WTC11 (cell line): ENCODE data around the gene LYPD1.

Source experiments
- CREB1 ChIP-seq: sonication (generic); formaldehyde crosslinking; IDR thresholded peaks from 2 replicates; pipeline ENCODE4 v1.8.0; 2023; ENCODE audit warnings: mild to moderate bottlenecking, missing genetic modification reagents
- E2F4 ChIP-seq: sonication (generic); formaldehyde crosslinking; IDR thresholded peaks from 2 replicates; pipeline ENCODE4 v1.8.1; 2022; ENCODE audit warnings: low read depth, mild to moderate bottlenecking, moderate library complexity, missing genetic modification reagents, borderline replicate concordance
- ELF4 ChIP-seq: sonication (generic); formaldehyde crosslinking; IDR thresholded peaks from 2 replicates; pipeline ENCODE4 v1.8.1; 2022; ENCODE audit warnings: low read depth, mild to moderate bottlenecking, moderate library complexity, missing genetic modification reagents
- ESRRA ChIP-seq: sonication (generic); formaldehyde crosslinking; IDR thresholded peaks from 2 replicates; pipeline ENCODE4 v1.8.1; 2022; ENCODE audit warnings: mild to moderate bottlenecking, missing genetic modification reagents, borderline replicate concordance
- IRF2 ChIP-seq: sonication (generic); formaldehyde crosslinking; IDR thresholded peaks from 2 replicates; pipeline ENCODE4 v1.8.0; 2022; ENCODE audit warnings: low read depth, missing genetic modification reagents, borderline replicate concordance
- NR1H2 ChIP-seq: sonication (generic); formaldehyde crosslinking; IDR thresholded peaks from 2 replicates; pipeline ENCODE4 v1.9.0; 2021; ENCODE audit warnings: mild to moderate bottlenecking, moderate library complexity, missing genetic modification reagents
- SOX15 ChIP-seq: fragments of 250-450 bp; sonication (Bioruptor Pico); IDR thresholded peaks from 2 replicates; pipeline ENCODE4 v1.9.0; 2021; ENCODE audit warnings: mild to moderate bottlenecking
- ZNF121 ChIP-seq: sonication (generic); formaldehyde crosslinking; IDR thresholded peaks from 2 replicates; pipeline ENCODE4 v1.8.0; 2023; ENCODE audit warnings: missing genetic modification reagents
- ZNF232 ChIP-seq: sonication (generic); formaldehyde crosslinking; IDR thresholded peaks from 2 replicates; pipeline ENCODE4 v1.8.0; 2022; ENCODE audit warnings: mild to moderate bottlenecking, missing genetic modification reagents
- TF ChIP-seq, protein P1 (sequence below): fragments of 200-600 bp; IDR thresholded peaks from 2 replicates; pipeline ENCODE4 v1.8.0; 2022; ENCODE audit warnings: antibody characterized with exemption
- TF ChIP-seq, protein P2 (sequence below): sonication (generic); formaldehyde crosslinking; conservative IDR thresholded peaks from 2 replicates; pipeline ENCODE4 v1.8.1; 2023; ENCODE audit warnings: mild to moderate bottlenecking, low read depth, missing genetic modification reagents, moderate library complexity
- TF ChIP-seq, protein P3 (sequence below): sonication (generic); formaldehyde crosslinking; IDR thresholded peaks from 2 replicates; pipeline ENCODE4 v1.8.1; 2022; ENCODE audit warnings: low read depth, missing genetic modification reagents, borderline replicate concordance
- TF ChIP-seq, protein P4 (sequence below): sonication (generic); formaldehyde crosslinking; IDR thresholded peaks from 2 replicates; pipeline ENCODE4 v1.8.1; 2023; ENCODE audit warnings: mild to moderate bottlenecking, missing genetic modification reagents, moderate library complexity

GRCh38 chr2:132652474-132652873 lies 17.5 kb downstream of the LYPD1 start:
- TF ChIP-seq CREB1, result no peak
- TF ChIP-seq, protein P1, sequence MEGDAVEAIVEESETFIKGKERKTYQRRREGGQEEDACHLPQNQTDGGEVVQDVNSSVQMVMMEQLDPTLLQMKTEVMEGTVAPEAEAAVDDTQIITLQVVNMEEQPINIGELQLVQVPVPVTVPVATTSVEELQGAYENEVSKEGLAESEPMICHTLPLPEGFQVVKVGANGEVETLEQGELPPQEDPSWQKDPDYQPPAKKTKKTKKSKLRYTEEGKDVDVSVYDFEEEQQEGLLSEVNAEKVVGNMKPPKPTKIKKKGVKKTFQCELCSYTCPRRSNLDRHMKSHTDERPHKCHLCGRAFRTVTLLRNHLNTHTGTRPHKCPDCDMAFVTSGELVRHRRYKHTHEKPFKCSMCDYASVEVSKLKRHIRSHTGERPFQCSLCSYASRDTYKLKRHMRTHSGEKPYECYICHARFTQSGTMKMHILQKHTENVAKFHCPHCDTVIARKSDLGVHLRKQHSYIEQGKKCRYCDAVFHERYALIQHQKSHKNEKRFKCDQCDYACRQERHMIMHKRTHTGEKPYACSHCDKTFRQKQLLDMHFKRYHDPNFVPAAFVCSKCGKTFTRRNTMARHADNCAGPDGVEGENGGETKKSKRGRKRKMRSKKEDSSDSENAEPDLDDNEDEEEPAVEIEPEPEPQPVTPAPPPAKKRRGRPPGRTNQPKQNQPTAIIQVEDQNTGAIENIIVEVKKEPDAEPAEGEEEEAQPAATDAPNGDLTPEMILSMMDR, result no peak
- TF ChIP-seq NR1H2 (CRISPR knock-in tag), result no peak
- no peak for TF ChIP-seq E2F4
- TF ChIP-seq SOX15 (CRISPR knock-in tag), result no peak
- no peak for TF ChIP-seq ELF4
- TF ChIP-seq, protein P2, sequence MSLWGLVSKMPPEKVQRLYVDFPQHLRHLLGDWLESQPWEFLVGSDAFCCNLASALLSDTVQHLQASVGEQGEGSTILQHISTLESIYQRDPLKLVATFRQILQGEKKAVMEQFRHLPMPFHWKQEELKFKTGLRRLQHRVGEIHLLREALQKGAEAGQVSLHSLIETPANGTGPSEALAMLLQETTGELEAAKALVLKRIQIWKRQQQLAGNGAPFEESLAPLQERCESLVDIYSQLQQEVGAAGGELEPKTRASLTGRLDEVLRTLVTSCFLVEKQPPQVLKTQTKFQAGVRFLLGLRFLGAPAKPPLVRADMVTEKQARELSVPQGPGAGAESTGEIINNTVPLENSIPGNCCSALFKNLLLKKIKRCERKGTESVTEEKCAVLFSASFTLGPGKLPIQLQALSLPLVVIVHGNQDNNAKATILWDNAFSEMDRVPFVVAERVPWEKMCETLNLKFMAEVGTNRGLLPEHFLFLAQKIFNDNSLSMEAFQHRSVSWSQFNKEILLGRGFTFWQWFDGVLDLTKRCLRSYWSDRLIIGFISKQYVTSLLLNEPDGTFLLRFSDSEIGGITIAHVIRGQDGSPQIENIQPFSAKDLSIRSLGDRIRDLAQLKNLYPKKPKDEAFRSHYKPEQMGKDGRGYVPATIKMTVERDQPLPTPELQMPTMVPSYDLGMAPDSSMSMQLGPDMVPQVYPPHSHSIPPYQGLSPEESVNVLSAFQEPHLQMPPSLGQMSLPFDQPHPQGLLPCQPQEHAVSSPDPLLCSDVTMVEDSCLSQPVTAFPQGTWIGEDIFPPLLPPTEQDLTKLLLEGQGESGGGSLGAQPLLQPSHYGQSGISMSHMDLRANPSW, result no peak
- TF ChIP-seq, protein P3, sequence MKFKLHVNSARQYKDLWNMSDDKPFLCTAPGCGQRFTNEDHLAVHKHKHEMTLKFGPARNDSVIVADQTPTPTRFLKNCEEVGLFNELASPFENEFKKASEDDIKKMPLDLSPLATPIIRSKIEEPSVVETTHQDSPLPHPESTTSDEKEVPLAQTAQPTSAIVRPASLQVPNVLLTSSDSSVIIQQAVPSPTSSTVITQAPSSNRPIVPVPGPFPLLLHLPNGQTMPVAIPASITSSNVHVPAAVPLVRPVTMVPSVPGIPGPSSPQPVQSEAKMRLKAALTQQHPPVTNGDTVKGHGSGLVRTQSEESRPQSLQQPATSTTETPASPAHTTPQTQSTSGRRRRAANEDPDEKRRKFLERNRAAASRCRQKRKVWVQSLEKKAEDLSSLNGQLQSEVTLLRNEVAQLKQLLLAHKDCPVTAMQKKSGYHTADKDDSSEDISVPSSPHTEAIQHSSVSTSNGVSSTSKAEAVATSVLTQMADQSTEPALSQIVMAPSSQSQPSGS (CRISPR knock-in tag), result no peak
- TF ChIP-seq ZNF232 (CRISPR knock-in tag), result no peak
- TF ChIP-seq ZNF121 (CRISPR knock-in tag), result no peak
- TF ChIP-seq, protein P4, sequence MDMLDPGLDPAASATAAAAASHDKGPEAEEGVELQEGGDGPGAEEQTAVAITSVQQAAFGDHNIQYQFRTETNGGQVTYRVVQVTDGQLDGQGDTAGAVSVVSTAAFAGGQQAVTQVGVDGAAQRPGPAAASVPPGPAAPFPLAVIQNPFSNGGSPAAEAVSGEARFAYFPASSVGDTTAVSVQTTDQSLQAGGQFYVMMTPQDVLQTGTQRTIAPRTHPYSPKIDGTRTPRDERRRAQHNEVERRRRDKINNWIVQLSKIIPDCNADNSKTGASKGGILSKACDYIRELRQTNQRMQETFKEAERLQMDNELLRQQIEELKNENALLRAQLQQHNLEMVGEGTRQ (CRISPR knock-in tag), result no peak
- no peak for TF ChIP-seq IRF2
- no peak for TF ChIP-seq ESRRA (CRISPR knock-in tag)
